ENCODE data around the gene AMOTL2. TPM values are rescaled to one million over a fixed set of nuclear protein-coding genes. Genes with fewer than 3 reads are reported as not detected.

Gene AMOTL2
- total RNA-seq, 1 donor: 236 TPM

GRCh38 chr3:134406331-134407238 is 32.3 kb upstream of the AMOTL2 start:
- H3K4me3 ChIP-seq (ENCODE audit: low read depth, low read length): peak overlapping the region; percentile 38
- no peak for TF ChIP-seq CTCF (IDR thresholded peaks at IDR 0.05; ENCODE audit: insufficient read depth, low read depth, low read length)
- DNase-seq (ENCODE audit: low read depth): no peak

- no peak overlapping the region for H3K4me3 ChIP-seq (ENCODE audit: low read depth, low read length)
- TF ChIP-seq CTCF (IDR thresholded peaks at IDR 0.05; ENCODE audit: insufficient read depth, low read depth, low read length): no peak
- no peak for DNase-seq (ENCODE audit: low read depth)
Measured at GRCh38 chr3:134404366-134404885, 30.2 kb upstream of the AMOTL2 start.

GRCh38 chr3:134397755-134398154 is 23.5 kb upstream of the AMOTL2 start:
- no peak overlapping the region for H3K4me3 ChIP-seq (ENCODE audit: low read depth, low read length)
- no peak for DNase-seq (ENCODE audit: low read depth)
- TF ChIP-seq CTCF (IDR thresholded peaks at IDR 0.05; ENCODE audit: insufficient read depth, low read depth, low read length): no peak

GRCh38 chr3:134395103-134395502 is 20.9 kb upstream of the AMOTL2 start:
- DNase-seq (ENCODE audit: low read depth): no peak
- TF ChIP-seq CTCF (IDR thresholded peaks at IDR 0.05; ENCODE audit: insufficient read depth, low read depth, low read length): no peak

GRCh38 chr3:134394380-134394779 is 20.1 kb upstream of the AMOTL2 start:
- TF ChIP-seq CTCF (IDR thresholded peaks at IDR 0.05; ENCODE audit: insufficient read depth, low read depth, low read length): no peak
- DNase-seq (ENCODE audit: low read depth): no peak
- H3K4me3 ChIP-seq (ENCODE audit: low read depth, low read length): no peak overlapping the region

More at GRCh38 chr3:134395103-134395502, 20.9 kb upstream of the AMOTL2 start:
- H3K4me3 ChIP-seq (ENCODE audit: low read depth, low read length): no peak overlapping the region

- H3K4me3 ChIP-seq (ENCODE audit: low read depth, low read length): no peak overlapping the region
- no peak for DNase-seq (ENCODE audit: low read depth)
- no peak for TF ChIP-seq CTCF (IDR thresholded peaks at IDR 0.05; ENCODE audit: insufficient read depth, low read depth, low read length)
Measured at GRCh38 chr3:134393074-134393473, 18.8 kb upstream of the AMOTL2 start.

Measured in fibroblast of villous mesenchyme (primary cell).